ENCODE data around the gene CFAP53. TPM values are rescaled to one million over a fixed set of nuclear protein-coding genes. Genes with fewer than 3 reads are reported as not detected.
"Not testable (repeated sequence)": the region's sequence is repeated elsewhere in the genome, so short reads cannot be mapped to it uniquely, and the experiment has no call there.

The CFAP53 gene
- total RNA-seq, 4 donors from 2014 or later = 0.37 to 1.3 TPM; not detected in 2

GRCh38 chr18:50310080-50310479 lies 43.8 kb upstream of the CFAP53 start:
- DNase-seq (ENCODE audit: low spot score) = no peak
- no peak for ATAC-seq (ENCODE audit: low FRiP score)
- TF ChIP-seq CTCF (IDR thresholded peaks at IDR 0.05) = no peak

- not testable (repeated sequence) for ATAC-seq (ENCODE audit: low FRiP score); DNase-seq (ENCODE audit: low spot score)
Observed at GRCh38 chr18:50308851-50309250, 42.6 kb upstream of the CFAP53 start.

GRCh38 chr18:50307738-50308470 lies 41.6 kb upstream of the CFAP53 start:
- peak; percentile 94 for ATAC-seq (ENCODE audit: low FRiP score)
- peak; percentile 70 for DNase-seq (ENCODE audit: low spot score)
- TF ChIP-seq CTCF (IDR thresholded peaks at IDR 0.05) = no peak

- ATAC-seq (ENCODE audit: low FRiP score) (no peak), DNase-seq (ENCODE audit: low spot score) (no peak)
- TF ChIP-seq CTCF (IDR thresholded peaks at IDR 0.05) = no peak
Observed at GRCh38 chr18:50307400-50307737, 41.1 kb upstream of the CFAP53 start.

GRCh38 chr18:50306944-50307343 lies 40.6 kb upstream of the CFAP53 start:
- TF ChIP-seq CTCF (IDR thresholded peaks at IDR 0.05) = no peak
- DNase-seq (ENCODE audit: low spot score) (no peak), ATAC-seq (ENCODE audit: low FRiP score) (no peak)

GRCh38 chr18:50301074-50301473 lies 34.8 kb upstream of the CFAP53 start:
- DNase-seq (ENCODE audit: low spot score) (no peak), ATAC-seq (ENCODE audit: low FRiP score) (no peak)
- no peak for TF ChIP-seq CTCF (IDR thresholded peaks at IDR 0.05)

GRCh38 chr18:50299626-50300388 lies 33.5 kb upstream of the CFAP53 start:
- ATAC-seq (ENCODE audit: low FRiP score) (no peak), DNase-seq (ENCODE audit: low spot score) (no peak)
- no peak for TF ChIP-seq CTCF (IDR thresholded peaks at IDR 0.05)

Data from omental fat pad (tissue), 4 donors.